Erythroblast (primary cell): ENCODE data around the gene DNMT3B.

Experiments used
- GATA1 ChIP-seq: IDR thresholded peaks from 2 replicates; pipeline ENCODE4 v1.6.1; 2011; ENCODE audit warnings: low read depth, mild to moderate bottlenecking, control low read depth, low read length, moderate library complexity
- POLR2A ChIP-seq: IDR thresholded peaks from 2 replicates; pipeline ENCODE4 v1.6.1; 2011; ENCODE audit warnings: mild to moderate bottlenecking, low read length

GRCh38 chr20:32773855-32774254 is 11.7 kb downstream of the DNMT3B start:
- TF ChIP-seq POLR2A = no peak
- TF ChIP-seq GATA1 = no peak
